GM19463 (cell line): ENCODE measurements around the gene AGGF1.
"Not testable (repeated sequence)": the region's sequence is repeated elsewhere in the genome, so short reads cannot be mapped to it uniquely, and the experiment has no call there.

Source experiments
- ATAC-seq: cut with Tn5 transposase; IDR thresholded peaks from one replicate; pipeline ENCODE4 v1.9.1; 2021; ENCODE audit warnings: mild to moderate bottlenecking, moderate library complexity; ENCODE audit not compliant: unreplicated experiment

Gene AGGF1

GRCh38 chr5:77086689-77087483 is 56.7 kb downstream of the AGGF1 start, which contains the start of gene ZBED3:
Gene ZBED3, minus strand, starts transcription at chr5:77087285. Its CDS starts 9,407 bp downstream, at chr5:77077878.
- peak; percentile 66 for ATAC-seq

- peak; percentile 25 for ATAC-seq
These were observed 57.5 kb downstream of the AGGF1 start for GRCh38 chr5:77087484-77088261.

GRCh38 chr5:77095189-77095588 is 65.0 kb downstream of the AGGF1 start:
- no peak for ATAC-seq

DNA sequence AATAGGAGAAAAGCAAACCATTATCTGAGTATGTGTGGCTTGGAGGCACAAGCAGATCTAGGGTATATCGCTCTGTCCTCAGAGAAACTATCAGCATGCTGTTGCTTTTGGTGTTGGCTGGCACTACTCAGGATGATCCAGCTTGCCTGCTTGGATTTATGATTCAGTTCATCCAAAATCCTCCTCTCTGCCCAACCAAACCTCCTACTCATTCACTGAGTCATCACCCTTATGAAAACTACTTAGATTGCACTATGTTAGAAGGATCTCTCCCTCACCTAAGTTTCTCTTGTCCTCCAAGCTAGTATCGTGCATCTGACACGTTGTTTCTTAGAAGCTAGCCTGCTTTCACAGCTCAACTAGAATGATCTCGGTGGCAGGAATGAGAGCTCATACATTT is 71.1 kb downstream of the AGGF1 start:
- no peak for ATAC-seq

DNA sequence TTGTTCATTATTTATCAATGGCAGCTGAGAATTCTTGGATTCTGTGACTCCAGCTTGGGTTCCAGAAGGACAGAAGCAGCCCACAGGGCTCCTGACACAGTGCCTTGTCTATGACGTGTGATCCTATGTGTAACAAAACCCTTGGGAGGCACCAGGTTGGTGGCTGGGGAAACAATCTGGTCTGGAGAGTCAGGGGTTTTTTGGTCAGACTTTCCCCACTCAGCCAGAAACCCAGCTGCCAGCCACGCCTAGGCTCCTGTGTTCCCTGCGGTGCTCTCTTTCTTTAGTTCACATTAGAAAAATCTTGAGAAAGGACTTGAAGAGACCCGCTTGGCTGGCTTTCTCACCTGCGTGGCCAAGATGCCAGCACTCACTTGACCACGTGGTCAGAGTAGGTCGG is 72.3 kb downstream of the AGGF1 start:
- ATAC-seq, result no peak

- ATAC-seq, result no peak
These were observed 73.3 kb downstream of the AGGF1 start for GRCh38 chr5:77103457-77103856.

DNA sequence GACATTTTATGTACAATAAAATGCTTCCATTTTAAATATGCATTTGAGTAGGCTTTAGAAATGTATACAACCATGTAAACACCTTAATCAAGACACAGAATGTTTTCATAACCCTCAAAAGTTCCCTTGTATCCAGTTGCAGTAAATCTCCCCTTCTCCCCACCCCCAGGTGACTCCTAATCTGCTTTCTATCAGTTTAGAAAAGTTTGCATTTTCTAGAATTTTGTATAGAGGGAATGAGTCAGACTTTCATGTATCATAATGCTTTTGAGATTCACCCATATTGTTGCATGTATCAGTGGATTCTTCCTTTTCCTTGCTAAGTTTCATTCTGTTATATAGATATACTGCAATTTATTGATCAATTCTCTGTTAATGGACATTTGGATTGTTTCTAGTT is 74.6 kb downstream of the AGGF1 start:
- no peak for ATAC-seq

DNA sequence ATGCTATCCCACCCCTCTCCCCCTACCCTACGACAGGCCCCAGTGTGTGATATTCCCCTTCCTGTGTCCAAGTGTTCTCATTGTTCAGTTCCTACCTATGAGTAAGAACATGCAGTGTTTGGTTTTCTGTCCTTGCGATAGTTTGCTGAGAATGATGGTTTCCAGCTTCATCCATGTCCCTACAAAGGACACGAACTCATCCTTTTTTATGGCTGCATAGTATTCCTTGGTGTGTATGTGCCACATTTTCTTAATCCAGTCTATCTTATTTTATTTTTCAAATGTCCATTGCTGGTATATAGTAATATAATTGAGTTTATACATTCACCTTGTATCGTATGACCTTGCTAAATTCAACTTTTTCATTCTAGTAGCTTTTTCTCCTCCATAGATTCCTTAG is 76.8 kb downstream of the AGGF1 start:
- not testable (repeated sequence) for ATAC-seq
